Activated naive CD4-positive, alpha-beta T cell treated with Interleukin-2 at 50 U/mL for 16 hours (primary cell): Measurements from ENCODE around the gene PRKCE.
"Not testable (repeated sequence)": the region's sequence is repeated elsewhere in the genome, so short reads cannot be mapped to it uniquely, and the experiment has no call there.

ENCODE experiments used
- DNase-seq: peaks from one replicate; pipeline ENCODE4 v3.0.0-alpha.2; 2020

PRKCE gene

DNA sequence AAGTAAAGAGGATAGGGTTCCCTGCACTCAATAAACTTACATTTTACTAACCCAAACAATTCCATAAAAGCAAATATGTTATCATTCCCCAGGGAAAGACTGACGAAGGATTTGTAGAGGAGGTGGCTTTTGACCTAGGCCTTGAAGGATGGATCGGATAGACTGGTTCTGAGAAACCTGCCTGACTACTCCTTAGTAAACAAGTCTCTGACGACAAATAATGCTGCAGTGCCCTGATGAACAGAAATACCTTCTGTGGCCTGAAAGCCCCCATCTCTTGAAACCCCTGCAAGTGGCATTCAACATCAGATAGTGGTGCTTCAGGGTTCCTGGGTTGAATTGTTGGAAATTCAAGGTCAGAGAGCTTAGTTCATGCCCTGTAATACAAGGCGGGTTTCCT is 19.2 kb downstream of the PRKCE start:
- no peak for DNase-seq

- DNase-seq, result no peak
Observed at GRCh38 chr2:45672138-45672537, 20.7 kb downstream of the PRKCE start.

- no peak for DNase-seq
Observed at GRCh38 chr2:45674035-45674816, 22.8 kb downstream of the PRKCE start.

DNA sequence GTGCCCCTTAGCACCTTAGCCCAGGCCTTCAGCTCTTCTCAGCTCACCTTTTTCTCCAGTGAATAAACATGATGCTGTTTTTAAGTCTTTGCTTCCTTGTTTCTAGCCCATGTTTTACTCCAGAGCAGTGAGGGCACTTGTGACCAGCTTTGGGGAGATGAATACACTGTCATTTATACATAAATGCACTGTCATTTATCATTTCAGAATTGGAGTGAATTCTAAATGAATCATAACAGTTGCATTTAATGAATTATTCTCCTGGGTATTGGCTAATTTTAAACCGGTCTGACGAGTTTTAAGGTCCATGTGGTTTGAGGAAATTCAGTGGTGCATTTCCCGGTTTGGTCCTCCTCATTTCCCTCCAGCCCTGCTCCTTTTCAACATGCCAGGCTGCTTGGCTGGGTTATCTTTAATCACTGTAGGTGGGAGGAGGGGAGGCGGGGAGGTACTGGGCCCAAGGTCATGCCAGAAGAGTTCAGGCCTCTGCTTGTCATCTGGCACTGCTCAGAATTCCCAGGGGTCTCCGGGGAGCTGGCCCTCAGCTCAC is 23.9 kb downstream of the PRKCE start:
- no peak for DNase-seq

DNA sequence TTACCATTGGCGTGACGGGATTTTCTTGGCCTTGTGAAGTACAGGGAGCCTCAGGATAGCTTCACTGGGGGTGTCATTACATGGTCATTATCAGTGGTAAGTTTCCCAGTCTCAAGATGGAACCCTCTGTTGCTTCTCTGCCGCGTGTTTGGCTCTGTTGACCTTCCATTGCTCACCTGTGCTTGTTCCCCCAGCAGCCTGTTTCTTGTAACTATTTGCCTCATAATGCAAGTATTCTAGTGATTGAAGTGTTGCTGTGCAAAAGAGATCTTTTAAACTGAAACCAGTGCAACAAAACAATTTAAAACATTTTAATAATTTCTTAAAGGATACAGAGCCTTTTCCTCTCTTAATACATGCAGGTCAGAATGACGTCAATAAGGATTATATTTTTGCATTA is 24.6 kb downstream of the PRKCE start:
- no peak for DNase-seq

GRCh38 chr2:45678791-45679348 is 27.4 kb downstream of the PRKCE start:
- no peak for DNase-seq

GRCh38 chr2:45680351-45680967 is 29.0 kb downstream of the PRKCE start:
- no peak for DNase-seq

GRCh38 chr2:45681675-45682074 is 30.2 kb downstream of the PRKCE start:
- no peak for DNase-seq

GRCh38 chr2:45683292-45683691 is 31.8 kb downstream of the PRKCE start:
- DNase-seq, result no peak

GRCh38 chr2:45684756-45685155 is 33.3 kb downstream of the PRKCE start:
- DNase-seq, result no peak

DNA sequence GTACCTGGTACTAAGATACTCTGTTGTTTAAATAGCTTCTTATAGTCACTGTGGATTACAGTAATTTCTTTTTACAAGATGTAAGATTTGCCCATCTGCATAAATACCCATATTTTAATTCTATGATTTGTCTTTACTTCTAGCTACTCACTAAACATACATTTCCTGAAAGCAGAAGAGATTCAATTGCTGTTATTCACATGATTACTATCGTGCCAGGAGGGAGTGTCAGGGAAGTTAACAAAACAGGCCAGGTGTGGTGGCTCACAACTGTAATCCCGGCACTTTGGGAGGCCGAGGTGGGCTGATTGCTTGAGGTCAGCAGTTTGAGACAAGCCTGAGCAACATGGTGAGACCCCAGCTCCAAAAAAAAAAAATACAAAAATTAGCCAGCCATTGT is 33.8 kb downstream of the PRKCE start:
- no peak for DNase-seq

- DNase-seq, result no peak
Observed at GRCh38 chr2:45687964-45688363, 36.5 kb downstream of the PRKCE start.

- no peak for DNase-seq
Observed at GRCh38 chr2:45688479-45689298, 37.2 kb downstream of the PRKCE start.

- no peak for DNase-seq
Observed at GRCh38 chr2:45690231-45690630, 38.8 kb downstream of the PRKCE start.

DNA sequence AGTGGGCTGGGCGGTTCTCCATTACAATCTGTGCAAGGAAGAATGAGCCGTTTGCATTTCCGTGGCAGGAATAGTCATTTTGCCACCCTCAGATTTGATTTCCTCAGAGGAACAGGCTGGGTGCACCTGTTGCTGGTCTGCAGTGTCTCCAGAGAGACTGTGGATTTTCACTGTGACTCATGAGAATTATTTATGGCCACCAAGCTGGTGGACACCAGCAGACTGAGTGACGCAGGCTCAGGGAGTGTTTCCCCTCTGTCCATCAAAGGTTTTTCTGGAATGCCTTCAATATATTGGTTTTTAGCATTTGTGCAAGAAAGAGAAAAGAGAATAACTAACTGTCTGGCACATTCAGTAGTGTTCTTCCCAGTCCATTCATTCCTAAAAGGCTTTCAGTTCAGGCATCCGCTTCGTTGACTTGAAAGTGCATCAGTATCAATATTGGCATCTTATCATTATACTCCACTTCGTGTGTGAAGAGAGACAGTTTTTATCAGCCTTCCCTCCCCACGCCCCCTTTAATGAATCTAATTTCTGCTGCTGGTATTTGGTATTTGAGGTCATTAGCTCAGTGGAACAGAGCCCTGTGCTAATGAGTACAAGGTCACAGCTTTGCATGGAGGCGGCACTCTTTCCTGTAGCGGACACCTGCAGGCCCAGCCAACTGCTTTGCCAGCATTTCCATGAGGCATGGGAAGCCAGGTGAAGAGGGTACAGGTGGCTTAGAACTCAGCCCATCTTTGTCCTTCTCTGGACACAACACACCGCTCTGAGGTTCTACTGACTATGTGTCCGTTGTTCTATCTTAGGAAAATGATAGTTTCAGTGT is 39.9 kb downstream of the PRKCE start:
- DNase-seq, result no peak

DNA sequence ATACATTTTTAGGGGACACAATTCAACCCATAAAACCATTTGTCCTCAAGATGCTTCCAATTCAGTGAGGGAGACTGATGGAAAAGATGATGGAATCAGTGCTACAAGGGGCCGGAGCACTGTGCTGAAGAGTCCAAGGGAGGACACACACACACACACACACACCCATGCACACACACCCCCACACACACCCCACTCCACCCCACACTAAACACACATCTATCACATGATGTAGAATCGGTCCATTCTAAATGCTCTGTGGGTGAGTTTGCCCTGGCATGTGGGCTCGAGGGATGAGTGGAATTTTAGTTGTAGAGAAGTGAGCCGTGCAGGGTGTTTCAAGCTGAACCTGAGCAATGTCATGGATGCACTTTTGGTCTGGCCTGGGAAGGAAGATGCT is 41.1 kb downstream of the PRKCE start:
- no peak for DNase-seq

DNA sequence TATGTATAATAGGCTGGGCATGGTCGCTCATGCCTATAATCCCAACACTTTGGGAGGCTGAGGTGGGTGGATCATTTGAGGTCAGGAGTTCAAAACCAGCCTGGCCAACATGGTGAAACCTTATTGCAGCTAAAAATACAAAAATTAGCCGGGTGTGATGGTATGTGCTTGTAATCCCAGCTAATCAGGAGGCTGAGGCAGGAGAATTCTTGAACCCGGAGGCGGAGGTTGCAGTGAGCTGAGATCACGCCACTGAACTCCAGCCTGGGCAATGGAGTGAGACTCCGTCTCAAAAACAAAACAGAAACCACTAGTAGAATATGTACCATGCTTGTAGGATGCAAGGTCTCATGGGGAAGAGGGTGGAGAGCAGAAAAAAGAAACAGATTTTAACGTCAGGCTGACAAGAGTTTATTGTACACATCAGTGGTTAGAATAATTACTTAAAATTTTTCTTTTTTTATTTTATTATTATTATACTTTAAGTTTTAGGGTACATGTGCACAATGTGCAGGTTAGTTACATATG is 44.1 kb downstream of the PRKCE start:
- not testable (repeated sequence) for DNase-seq

DNA sequence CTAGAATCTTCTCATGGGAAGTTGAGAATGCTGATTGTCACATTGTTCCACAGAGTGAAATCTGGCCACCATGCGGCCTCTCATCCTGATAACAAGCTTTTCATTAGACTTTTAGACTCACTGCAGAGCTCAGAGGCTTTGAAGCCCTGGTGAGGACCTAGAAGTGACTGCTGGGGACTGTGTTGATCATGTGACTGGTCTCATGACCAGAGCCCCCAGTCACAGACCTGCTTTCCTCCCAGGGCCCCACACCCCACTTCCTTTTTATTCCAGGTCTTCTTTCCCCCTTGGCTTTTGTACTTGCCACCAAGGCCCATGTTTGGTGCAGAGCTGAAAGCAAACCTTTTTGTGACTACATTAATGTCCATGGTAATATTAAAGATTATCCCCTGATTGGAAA is 45.2 kb downstream of the PRKCE start:
- no peak for DNase-seq

- DNase-seq, result no peak
Observed at GRCh38 chr2:45697190-45697589, 45.7 kb downstream of the PRKCE start.

DNA sequence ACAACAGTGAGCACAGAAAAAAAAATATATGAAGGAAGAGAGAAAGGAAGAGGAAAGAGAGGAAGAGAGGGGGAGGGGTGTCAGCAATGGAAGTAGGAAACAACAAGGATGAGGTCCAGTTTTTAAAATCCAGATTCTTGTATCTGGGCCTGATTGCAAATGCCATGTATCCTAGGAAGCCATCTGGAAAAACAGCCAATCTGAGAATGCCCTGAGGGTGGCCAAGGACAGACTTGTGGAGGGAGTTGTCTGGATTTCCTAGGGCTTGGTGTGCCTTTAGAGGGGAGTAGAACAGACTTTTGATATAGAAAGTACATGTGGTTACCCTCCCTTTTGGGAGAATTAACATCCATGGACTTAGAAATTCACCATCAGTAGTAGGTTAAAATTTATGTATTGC is 47.1 kb downstream of the PRKCE start:
- no peak for DNase-seq

DNA sequence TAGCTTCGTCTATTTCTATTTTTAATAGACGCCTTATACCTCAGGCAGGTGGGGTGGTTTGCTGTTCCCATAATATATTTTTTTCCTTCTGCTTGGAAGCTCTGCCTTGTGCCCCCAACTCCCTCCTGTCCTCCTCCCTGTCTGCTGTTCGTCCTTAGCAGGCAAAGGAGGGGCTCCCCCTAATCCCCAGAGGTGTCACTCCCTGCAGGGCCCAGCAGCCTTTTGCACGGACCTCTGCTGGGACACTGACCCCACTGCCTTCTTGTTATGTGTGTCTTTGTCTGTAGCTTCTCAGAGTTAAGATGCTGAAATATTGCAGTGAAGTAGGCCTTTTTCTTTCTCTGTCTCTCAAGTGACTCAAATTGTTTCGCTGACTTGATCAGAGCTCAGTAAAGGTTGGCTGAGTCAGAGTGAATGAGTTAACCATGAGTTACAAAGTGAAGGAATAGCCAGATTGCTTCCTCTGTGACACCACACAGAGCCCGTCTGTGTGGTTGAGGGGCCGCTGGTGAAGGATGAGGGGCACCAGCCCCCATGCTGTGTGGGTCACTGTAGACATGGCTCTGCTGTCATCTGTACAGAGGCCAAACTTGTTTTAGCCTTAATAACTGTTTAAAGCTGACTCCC is 47.7 kb downstream of the PRKCE start:
- DNase-seq, result no peak
